HCT116 (cell line): Measurements from ENCODE around the gene HUNK. TPM values are rescaled to one million over a fixed set of nuclear protein-coding genes. Genes with fewer than 3 reads are reported as not detected.

Experiments
- ATAC-seq: fragments of 200-7000 bp; cut with Tn5 transposase; 2 replicates; pipeline ENCODE4 v1.9.1; 2020; ENCODE audit warnings: mild to moderate bottlenecking, moderate library complexity
- BruUV-seq: library from RNA; stranded (reverse); fragments of 400-500 nt; replicated peaks from 2 replicates; lab custom pipeline; 2021; lab: Mats Ljungman, UMichigan
- CTCF ChIA-PET: fragments of 300-600 bp; sonication (Branson Sonifier 250); formaldehyde crosslinking; loops from one replicate; lab custom pipeline; 2021; ENCODE audit warnings: antibody characterized with exemption; lab: Charles Lee
- POLR2A ChIA-PET: fragments of 300-600, 350-600 bp; sonication (Branson Sonifier 250); formaldehyde crosslinking; loops from one replicate; lab custom pipeline; 2021; ENCODE audit warnings: antibody characterized with exemption; lab: Charles Lee
- RAD21 ChIA-PET, 2 experiments: fragments of 300-600 bp; sonication (Branson Sonifier 250); formaldehyde crosslinking; loops; one replicate each; lab custom pipeline; 2023; ENCODE audit warnings: low total read pairs in 2 of 2; ENCODE audit not compliant: uncharacterized antibody in 2 of 2, unreplicated experiment in 2 of 2, low non-redundant PET in 1 of 2; lab: Charles Lee
- DNase-seq: peaks from one replicate; pipeline ENCODE4 v3.0.0-alpha.2; 2010; ENCODE audit warnings: low read depth, low spot score
- H2AFZ ChIP-seq: fragments of 200-600 bp; shearing (Covaris generic), sonication (generic); 2 replicates; pipeline ENCODE4 v1.6.1; 2017; ENCODE audit warnings: low read depth, mixed run types, mixed read lengths, antibody characterized with exemption, low read length; ENCODE audit not compliant: poor library complexity, severe bottlenecking
- H3K27ac ChIP-seq: 2 replicates; pipeline ENCODE4 v1.5.1; 2012; ENCODE audit warnings: low read depth, low read length
- H3K27me3 ChIP-seq: fragments of 200-600 bp; sonication (generic); 2 replicates; pipeline ENCODE4 v1.6.1; 2016; ENCODE audit warnings: mixed run types, low read length, mixed read lengths; ENCODE audit not compliant: insufficient read depth
- H3K36me3 ChIP-seq, 2 experiments: fragments of 200-500 bp in 1 of 2; fragments of 200-600 bp in 1 of 2; sonication (Bioruptor generic) in 1 of 2; sonication (generic) in 1 of 2; 2 replicates each; pipeline versions ENCODE4 v1.5.1 to v1.6.1; 2014 to 2016; ENCODE audit warnings: low read length in 2 of 2, inconsistent platforms in 1 of 2, mixed read lengths in 1 of 2, mixed run types in 1 of 2; ENCODE audit not compliant: insufficient read depth in 2 of 2, control insufficient read depth in 1 of 2
- H3K4me1 ChIP-seq, 2 experiments: fragments of 200-600 bp in 1 of 2; sonication (generic) in 1 of 2; 2 replicates each; pipeline versions ENCODE4 v1.5.1 to v1.6.1; 2012 to 2017; ENCODE audit warnings: low read length in 2 of 2, inconsistent platforms in 1 of 2, mild to moderate bottlenecking in 1 of 2, mixed read lengths in 1 of 2, mixed run types in 1 of 2, moderate library complexity in 1 of 2; ENCODE audit not compliant: insufficient read depth in 2 of 2, control insufficient read depth in 1 of 2
- H3K4me2 ChIP-seq: fragments of 200-600 bp; sonication (generic); 2 replicates; pipeline ENCODE4 v1.6.1; 2017; ENCODE audit warnings: mixed run types, low read length, mixed read lengths
- H3K4me3 ChIP-seq, 2 experiments: fragments of 200-600 bp in 1 of 2; sonication (generic) in 1 of 2; replicated peaks in 1 of 2; 2 replicates each; pipeline ENCODE4 v1.5.1; 2011 to 2016; ENCODE audit warnings: low read length in 2 of 2, control low read depth in 1 of 2, low read depth in 1 of 2, mild to moderate bottlenecking in 1 of 2, mixed read lengths in 1 of 2, mixed run types in 1 of 2
- H3K79me2 ChIP-seq: fragments of 200-600 bp; sonication (generic); 2 replicates; pipeline ENCODE4 v1.6.1; 2017; ENCODE audit warnings: mild to moderate bottlenecking, mixed run types, low read length, moderate library complexity, mixed read lengths; ENCODE audit not compliant: insufficient read depth
- H3K9ac ChIP-seq: fragments of 200-600 bp; sonication (generic); 2 replicates; pipeline ENCODE4 v1.6.1; 2016; ENCODE audit warnings: low read length, mixed read lengths
- H3K9me2 ChIP-seq: fragments of 200-600 bp; sonication (generic), shearing (Covaris generic); 2 replicates; pipeline ENCODE4 v1.6.1; 2017; ENCODE audit warnings: mixed run types, mild to moderate bottlenecking, moderate library complexity; ENCODE audit not compliant: insufficient read depth
- H3K9me3 ChIP-seq, 2 experiments: fragments of 200-500 bp in 1 of 2; fragments of 200-600 bp in 1 of 2; sonication (Bioruptor generic) in 1 of 2; sonication (generic) in 1 of 2; 2 replicates each; pipeline ENCODE4 v1.6.1; 2014 to 2017; ENCODE audit warnings: low read length in 2 of 2, mixed read lengths in 2 of 2, inconsistent platforms in 1 of 2, low read depth in 1 of 2, mild to moderate bottlenecking in 1 of 2, mixed run types in 1 of 2, moderate library complexity in 1 of 2; ENCODE audit not compliant: control insufficient read depth in 1 of 2, insufficient read depth in 1 of 2
- H4K20me1 ChIP-seq: fragments of 200-600 bp; sonication (generic), shearing (Covaris generic); 2 replicates; pipeline ENCODE4 v1.6.1; 2017; ENCODE audit warnings: mixed run types, mild to moderate bottlenecking, moderate library complexity; ENCODE audit not compliant: insufficient read depth
- CBX3 ChIP-seq: IDR thresholded peaks from 2 replicates; pipeline ENCODE4 v1.6.1; 2012; ENCODE audit warnings: low read depth
- CEBPB ChIP-seq: IDR thresholded peaks from 2 replicates; pipeline ENCODE4 v1.6.1; 2012; ENCODE audit warnings: low read depth
- EGR1 ChIP-seq: IDR thresholded peaks from 2 replicates; pipeline ENCODE4 v1.6.1; 2012; ENCODE audit warnings: low read depth
- EZH2phosphoT487 ChIP-seq: fragments of 200-600 bp; IDR thresholded peaks from 2 replicates; pipeline ENCODE4 v1.6.1; 2018; ENCODE audit warnings: antibody characterized with exemption, borderline replicate concordance
- FOSL1 ChIP-seq: IDR thresholded peaks from 2 replicates; pipeline ENCODE4 v1.6.1; 2012; ENCODE audit warnings: low read depth
- JUND ChIP-seq: IDR thresholded peaks from 2 replicates; pipeline ENCODE4 v1.6.1; 2012
- POLR2AphosphoS5 ChIP-seq: IDR thresholded peaks from 2 replicates; pipeline ENCODE4 v1.6.1; 2011; ENCODE audit warnings: mild to moderate bottlenecking, low read depth, low read length, moderate library complexity
- RAD21 ChIP-seq: IDR thresholded peaks from 2 replicates; pipeline ENCODE4 v1.6.1; 2012; ENCODE audit warnings: low read depth, mild to moderate bottlenecking
- SIN3A ChIP-seq: IDR thresholded peaks from 2 replicates; pipeline ENCODE4 v1.6.1; 2012; ENCODE audit warnings: low read depth
- SRF ChIP-seq: IDR thresholded peaks from 2 replicates; pipeline ENCODE4 v1.6.1; 2012; ENCODE audit warnings: low read depth
- TCF7L2 ChIP-seq: IDR thresholded peaks from 2 replicates; pipeline ENCODE4 v1.7.0; 2011; ENCODE audit warnings: borderline replicate concordance, inconsistent platforms; ENCODE audit not compliant: insufficient read depth, insufficient read length; ENCODE audit errors: extremely low read depth
- YY1 ChIP-seq: IDR thresholded peaks from 2 replicates; pipeline ENCODE4 v1.6.1; 2011; ENCODE audit warnings: low read length, low read depth, moderate library complexity, mild to moderate bottlenecking; ENCODE audit not compliant: insufficient replicate concordance; ENCODE audit errors: extremely low read depth
- ZNF274 ChIP-seq: fragments of 200-500 bp; sonication (Bioruptor generic); IDR thresholded peaks from 2 replicates; pipeline ENCODE4 v1.6.1; 2014; ENCODE audit warnings: mild to moderate bottlenecking, low read depth, low read length, inconsistent platforms
- intact Hi-C: fragments of 100-400 bp; cut with micrococcal nuclease; formaldehyde crosslinking; loops from 2 replicates; pipeline ENCODE4 v1.10.0; 2022
- total RNA-seq: library from RNA; stranded (reverse); gene quantifications from one replicate; pipeline ENCODE4 v1.2.1, GENCODE V29; 2021; ENCODE audit not compliant: unreplicated experiment
- TF ChIP-seq, protein P1 (sequence below): IDR thresholded peaks from 2 replicates; pipeline ENCODE4 v1.6.1; 2012; ENCODE audit warnings: low read depth
- TF ChIP-seq, protein P2 (sequence below): IDR thresholded peaks from 2 replicates; pipeline ENCODE4 v1.6.1; 2011; ENCODE audit warnings: mild to moderate bottlenecking, low read length, moderate library complexity; ENCODE audit not compliant: insufficient replicate concordance; ENCODE audit errors: extremely low read depth

Gene HUNK
- total RNA-seq, 1 experiment from 2014 or later: not detected

DNA sequence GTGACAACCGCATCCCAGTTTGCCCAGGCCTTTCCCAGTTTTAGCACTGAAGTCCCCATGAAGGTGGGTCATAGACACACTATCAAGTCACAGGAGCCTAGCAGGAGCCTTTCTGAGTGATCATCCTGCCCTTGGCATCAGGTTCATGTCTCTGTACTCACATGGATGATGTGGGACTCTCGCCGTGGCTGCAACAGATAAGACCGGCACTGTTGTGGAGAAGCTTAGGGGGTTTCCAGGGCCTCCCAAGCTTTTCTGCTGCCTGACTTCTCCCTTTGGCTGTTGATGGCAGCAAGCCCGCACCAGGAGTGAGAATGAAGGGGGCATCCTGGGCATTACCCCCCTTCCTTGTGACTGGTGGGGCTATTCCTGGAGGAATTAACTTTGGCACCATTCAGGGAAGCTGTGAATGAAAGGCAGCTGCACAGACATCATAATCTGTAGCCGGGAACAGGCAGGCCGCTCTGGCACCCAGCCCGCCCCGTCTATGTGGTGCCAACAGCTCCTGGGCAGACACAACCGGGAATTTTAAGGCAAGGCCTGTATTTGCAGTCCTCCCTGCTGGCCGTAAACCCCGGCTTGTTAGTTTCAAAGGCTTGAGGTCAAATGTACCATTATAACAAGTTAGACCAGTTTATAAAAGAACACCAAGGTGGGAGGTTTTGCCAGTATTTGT lies 148.6 kb downstream of the HUNK start:
- no peaks in the 10 kb centered on the region for H3K36me3 ChIP-seq
- no peak for DNase-seq
- H3K4me3 ChIP-seq: no peak overlapping the region
- no TSS peak for BruUV-seq
- H2AFZ ChIP-seq: no peak overlapping the region
- ChIA-PET CTCF (no interaction called here), RAD21 (no interaction called here), POLR2A (no interaction called here)
- intact Hi-C loops: no loop called here
- no peak overlapping the region for H3K9ac ChIP-seq
- ATAC-seq: no peak
- H3K4me2 ChIP-seq: no peak overlapping the region
- no peak overlapping the region for H3K27ac ChIP-seq
- TF ChIP-seq YY1 (no peak), FOSL1 (no peak), SRF (no peak), POLR2AphosphoS5 (no peak), RAD21 (no peak), EGR1 (no peak), TCF7L2 (no peak), SIN3A (no peak), JUND (no peak), CBX3 (no peak), ZNF274 (no peak)
- no peaks in the 10 kb centered on the region for H3K9me3 ChIP-seq
- H3K79me2 ChIP-seq: no peaks in the 10 kb centered on the region
- no peaks in the 10 kb centered on the region for H3K9me2 ChIP-seq
- peaks cover 47% of the 10 kb centered on the region for H3K27me3 ChIP-seq
- H3K4me1 ChIP-seq: no peaks in the 10 kb centered on the region
- H4K20me1 ChIP-seq: no peaks in the 10 kb centered on the region

GRCh38 chr21:32022146-32022545 lies 149.3 kb downstream of the HUNK start:
- Histone ChIP-seq H3K9ac (no peak overlapping the region), H4K20me1 (no peaks in the 10 kb centered on the region), H3K4me3 (no peak overlapping the region), H3K9me3 (no peaks in the 10 kb centered on the region), H3K36me3 (no peaks in the 10 kb centered on the region), H3K4me2 (no peak overlapping the region), H3K4me1 (no peaks in the 10 kb centered on the region), H2AFZ (no peak overlapping the region), H3K9me2 (no peaks in the 10 kb centered on the region), H3K27ac (no peak overlapping the region), H3K27me3 (peaks cover 43% of the 10 kb centered on the region), H3K79me2 (no peaks in the 10 kb centered on the region)
- ChIA-PET RAD21 (no interaction called here), CTCF (no interaction called here), POLR2A (no interaction called here)
- TF ChIP-seq RAD21 (no peak), EZH2phosphoT487 (no peak), CEBPB (no peak), JUND (no peak), SRF (no peak), POLR2AphosphoS5 (no peak), ZNF274 (no peak)
- TF ChIP-seq, protein P1, sequence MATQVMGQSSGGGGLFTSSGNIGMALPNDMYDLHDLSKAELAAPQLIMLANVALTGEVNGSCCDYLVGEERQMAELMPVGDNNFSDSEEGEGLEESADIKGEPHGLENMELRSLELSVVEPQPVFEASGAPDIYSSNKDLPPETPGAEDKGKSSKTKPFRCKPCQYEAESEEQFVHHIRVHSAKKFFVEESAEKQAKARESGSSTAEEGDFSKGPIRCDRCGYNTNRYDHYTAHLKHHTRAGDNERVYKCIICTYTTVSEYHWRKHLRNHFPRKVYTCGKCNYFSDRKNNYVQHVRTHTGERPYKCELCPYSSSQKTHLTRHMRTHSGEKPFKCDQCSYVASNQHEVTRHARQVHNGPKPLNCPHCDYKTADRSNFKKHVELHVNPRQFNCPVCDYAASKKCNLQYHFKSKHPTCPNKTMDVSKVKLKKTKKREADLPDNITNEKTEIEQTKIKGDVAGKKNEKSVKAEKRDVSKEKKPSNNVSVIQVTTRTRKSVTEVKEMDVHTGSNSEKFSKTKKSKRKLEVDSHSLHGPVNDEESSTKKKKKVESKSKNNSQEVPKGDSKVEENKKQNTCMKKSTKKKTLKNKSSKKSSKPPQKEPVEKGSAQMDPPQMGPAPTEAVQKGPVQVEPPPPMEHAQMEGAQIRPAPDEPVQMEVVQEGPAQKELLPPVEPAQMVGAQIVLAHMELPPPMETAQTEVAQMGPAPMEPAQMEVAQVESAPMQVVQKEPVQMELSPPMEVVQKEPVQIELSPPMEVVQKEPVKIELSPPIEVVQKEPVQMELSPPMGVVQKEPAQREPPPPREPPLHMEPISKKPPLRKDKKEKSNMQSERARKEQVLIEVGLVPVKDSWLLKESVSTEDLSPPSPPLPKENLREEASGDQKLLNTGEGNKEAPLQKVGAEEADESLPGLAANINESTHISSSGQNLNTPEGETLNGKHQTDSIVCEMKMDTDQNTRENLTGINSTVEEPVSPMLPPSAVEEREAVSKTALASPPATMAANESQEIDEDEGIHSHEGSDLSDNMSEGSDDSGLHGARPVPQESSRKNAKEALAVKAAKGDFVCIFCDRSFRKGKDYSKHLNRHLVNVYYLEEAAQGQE: no peak
- TF ChIP-seq, protein P2, sequence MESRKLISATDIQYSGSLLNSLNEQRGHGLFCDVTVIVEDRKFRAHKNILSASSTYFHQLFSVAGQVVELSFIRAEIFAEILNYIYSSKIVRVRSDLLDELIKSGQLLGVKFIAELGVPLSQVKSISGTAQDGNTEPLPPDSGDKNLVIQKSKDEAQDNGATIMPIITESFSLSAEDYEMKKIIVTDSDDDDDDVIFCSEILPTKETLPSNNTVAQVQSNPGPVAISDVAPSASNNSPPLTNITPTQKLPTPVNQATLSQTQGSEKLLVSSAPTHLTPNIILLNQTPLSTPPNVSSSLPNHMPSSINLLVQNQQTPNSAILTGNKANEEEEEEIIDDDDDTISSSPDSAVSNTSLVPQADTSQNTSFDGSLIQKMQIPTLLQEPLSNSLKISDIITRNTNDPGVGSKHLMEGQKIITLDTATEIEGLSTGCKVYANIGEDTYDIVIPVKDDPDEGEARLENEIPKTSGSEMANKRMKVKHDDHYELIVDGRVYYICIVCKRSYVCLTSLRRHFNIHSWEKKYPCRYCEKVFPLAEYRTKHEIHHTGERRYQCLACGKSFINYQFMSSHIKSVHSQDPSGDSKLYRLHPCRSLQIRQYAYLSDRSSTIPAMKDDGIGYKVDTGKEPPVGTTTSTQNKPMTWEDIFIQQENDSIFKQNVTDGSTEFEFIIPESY: no peak
- DNase-seq (no peak), ATAC-seq (no peak)
- BruUV-seq: no TSS peak
- intact Hi-C loops: no loop called here
